Esophagus muscularis mucosa (tissue), 4 donors: ENCODE data around the gene CHRDL2. TPM values are rescaled to one million over a fixed set of nuclear protein-coding genes. Genes with fewer than 3 reads are reported as not detected.

Source experiments
- DNase-seq: peaks from one replicate; pipeline ENCODE4 v3.0.0-alpha.2; 2017; ENCODE audit errors: extremely low spot score
- H3K27ac ChIP-seq, 4 donors: fragments of 200-600 bp; sonication (generic); replicated peaks in 1 of 4; 1 replicate in 3 of 4; 2 replicates in 1 of 4; pipeline ENCODE4 v1.5.1; 2016 to 2019; ENCODE audit warnings: mild to moderate bottlenecking in 1 of 4
- H3K27me3 ChIP-seq, 4 donors: fragments of 200-600 bp; sonication (generic); one replicate each; pipeline versions ENCODE4 v1.5.1 to v1.6.0; 2016 to 2019
- H3K36me3 ChIP-seq, 4 donors: fragments of 200-600 bp; sonication (generic); one replicate each; pipeline ENCODE4 v1.5.1; 2016 to 2019
- H3K4me1 ChIP-seq, 4 donors: fragments of 200-600 bp; sonication (generic); one replicate each; pipeline ENCODE4 v1.5.1; 2016 to 2019
- H3K4me3 ChIP-seq, 4 donors: fragments of 200-600 bp; sonication (generic); 1 replicate in 2 of 4; 2 replicates in 2 of 4; pipeline ENCODE4 v1.5.1; 2016 to 2019; ENCODE audit warnings: mild to moderate bottlenecking in 4 of 4, moderate library complexity in 1 of 4
- H3K9me3 ChIP-seq, 4 donors: fragments of 200-600 bp; sonication (generic); 1 replicate in 3 of 4; 2 replicates in 1 of 4; pipeline ENCODE4 v1.5.1; 2016 to 2019
- EP300 ChIP-seq: sonication (generic); formaldehyde crosslinking; IDR thresholded peaks from one replicate; pipeline ENCODE4 v1.6.1; 2017; ENCODE audit warnings: antibody characterized with exemption
- POLR2A ChIP-seq: fragments of 450-650 bp; IDR thresholded peaks from one replicate; pipeline ENCODE4 v1.6.1; 2017; ENCODE audit warnings: antibody characterized with exemption, moderate library complexity, mild to moderate bottlenecking, low read depth
- POLR2AphosphoS5 ChIP-seq, 2 donors: sonication (generic); formaldehyde crosslinking; IDR thresholded peaks; one replicate each; pipeline ENCODE4 v1.6.1; 2017; ENCODE audit warnings: antibody characterized with exemption in 2 of 2
- WGBS: methylation state at CpG from one replicate; pipeline ENCODE4 v1.1.5; 2018; 5-methylcytosine and 5-hydroxymethylcytosine counted together
- intact Hi-C: fragments of 100-400 bp; cut with DNase I; formaldehyde crosslinking; loops from one replicate; pipeline ENCODE4 v1.15.1; 2023
- total RNA-seq, 4 donors: library from RNA; depleted of rRNA; stranded (reverse); fragments of >200 nt; gene quantifications; one replicate each; pipeline versions ENCODE4 v1.1.0 to v1.2.1, GENCODE V29; 2016
- TF ChIP-seq, protein P1 (sequence below), 3 experiments: fragments of 200-600 bp in 2 of 3; fragments of 450-650 bp in 1 of 3; sonication (generic) in 2 of 3; IDR thresholded peaks; one replicate each; pipeline ENCODE4 v1.5.1; 2017 to 2019; ENCODE audit warnings: antibody characterized with exemption in 3 of 3, mild to moderate bottlenecking in 2 of 3, moderate library complexity in 1 of 3

Gene CHRDL2
- total RNA-seq, 4 donors from 2014 or later, result 0.40 to 0.50 TPM; not detected in 2

DNA sequence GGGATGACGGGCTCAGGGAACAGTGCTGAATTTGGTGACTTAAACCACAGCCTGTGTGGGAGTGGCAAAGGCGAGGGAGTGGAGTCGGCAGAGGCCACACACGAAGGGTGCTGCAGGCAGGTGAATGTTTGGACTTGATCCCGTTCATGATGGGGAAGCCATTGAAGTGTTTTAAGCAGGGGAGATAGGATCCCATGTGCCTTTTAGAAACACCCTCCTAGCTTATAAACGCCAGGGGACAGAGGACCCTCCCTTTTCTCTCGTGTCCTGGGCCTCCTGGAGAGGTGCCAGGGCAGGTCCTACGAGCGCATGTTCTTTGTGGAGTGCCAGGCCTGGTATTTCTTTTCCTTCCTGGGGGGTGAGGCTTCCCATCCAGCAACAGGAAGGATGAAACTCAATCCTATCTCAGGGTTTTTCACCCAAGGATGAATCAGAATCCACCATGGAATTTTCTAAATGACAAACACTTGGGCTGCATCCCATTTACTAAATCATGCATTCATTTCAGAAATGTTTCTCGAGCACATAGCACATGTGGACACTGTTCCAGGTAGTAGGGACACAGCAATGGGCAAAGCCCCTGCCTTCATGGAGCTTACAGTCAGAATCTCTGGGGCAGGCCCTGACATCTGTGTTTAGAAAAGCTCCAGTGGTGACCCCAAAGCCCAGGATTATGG is 59.6 kb downstream of the CHRDL2 start:
- no peak overlapping the region for H3K4me3 ChIP-seq
- H3K36me3 ChIP-seq, result no peaks in the 10 kb centered on the region
- H3K4me1 ChIP-seq, result peaks cover 14 to 30% (median 20%) of the 10 kb centered on the region in 4 donors
- H3K27ac ChIP-seq, result peak overlapping the region in 3 of 4 donors; percentile 78 to 86 (median 83)
- TF ChIP-seq POLR2A (no peak), EP300 (no peak), POLR2AphosphoS5 (IDR thresholded peaks at IDR 0.05) (no peak)
- TF ChIP-seq, protein P1, sequence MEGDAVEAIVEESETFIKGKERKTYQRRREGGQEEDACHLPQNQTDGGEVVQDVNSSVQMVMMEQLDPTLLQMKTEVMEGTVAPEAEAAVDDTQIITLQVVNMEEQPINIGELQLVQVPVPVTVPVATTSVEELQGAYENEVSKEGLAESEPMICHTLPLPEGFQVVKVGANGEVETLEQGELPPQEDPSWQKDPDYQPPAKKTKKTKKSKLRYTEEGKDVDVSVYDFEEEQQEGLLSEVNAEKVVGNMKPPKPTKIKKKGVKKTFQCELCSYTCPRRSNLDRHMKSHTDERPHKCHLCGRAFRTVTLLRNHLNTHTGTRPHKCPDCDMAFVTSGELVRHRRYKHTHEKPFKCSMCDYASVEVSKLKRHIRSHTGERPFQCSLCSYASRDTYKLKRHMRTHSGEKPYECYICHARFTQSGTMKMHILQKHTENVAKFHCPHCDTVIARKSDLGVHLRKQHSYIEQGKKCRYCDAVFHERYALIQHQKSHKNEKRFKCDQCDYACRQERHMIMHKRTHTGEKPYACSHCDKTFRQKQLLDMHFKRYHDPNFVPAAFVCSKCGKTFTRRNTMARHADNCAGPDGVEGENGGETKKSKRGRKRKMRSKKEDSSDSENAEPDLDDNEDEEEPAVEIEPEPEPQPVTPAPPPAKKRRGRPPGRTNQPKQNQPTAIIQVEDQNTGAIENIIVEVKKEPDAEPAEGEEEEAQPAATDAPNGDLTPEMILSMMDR (IDR thresholded peaks at IDR 0.05), result no peak
- peak; percentile 86 for DNase-seq
- no peaks in the 10 kb centered on the region for H3K9me3 ChIP-seq
- WGBS, result 78% methylated on average over 10 of the region's 10 CpGs
- intact Hi-C loops, result no loop called here
- H3K27me3 ChIP-seq, result no peaks in the 10 kb centered on the region

DNA sequence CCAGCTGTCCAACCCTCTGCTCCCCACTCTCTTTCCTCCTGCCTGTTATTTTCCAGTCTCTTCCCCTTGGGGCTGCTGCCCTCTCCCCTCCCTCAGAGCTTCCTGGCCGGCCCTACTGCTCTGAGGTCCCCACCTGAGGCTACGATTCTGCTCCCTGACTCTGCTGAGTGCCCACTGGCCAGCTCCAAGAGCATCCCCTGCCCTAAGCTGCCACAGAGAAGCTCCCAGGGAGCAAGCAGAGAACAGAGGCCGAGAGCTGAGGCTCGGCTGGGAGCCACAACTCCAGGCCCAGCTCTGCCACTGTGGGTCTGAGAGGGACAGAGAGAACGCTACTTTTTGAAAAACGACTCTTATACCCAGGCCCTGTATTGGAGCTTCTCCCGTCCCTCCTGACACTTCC is 61.1 kb downstream of the CHRDL2 start:
- Histone ChIP-seq H3K36me3 (no peaks in the 10 kb centered on the region), H3K4me1 (peaks cover 14 to 27% (median 20%) of the 10 kb centered on the region in 4 donors), H3K27me3 (no peaks in the 10 kb centered on the region), H3K9me3 (no peaks in the 10 kb centered on the region), H3K27ac (no peak overlapping the region), H3K4me3 (no peak overlapping the region)
- 96% methylated on average over 4 of the region's 7 CpGs for WGBS
- TF ChIP-seq, protein P1 (IDR thresholded peaks at IDR 0.05), result no peak
- TF ChIP-seq POLR2A, result no peak
- no peak for TF ChIP-seq EP300
- no peak for TF ChIP-seq POLR2AphosphoS5 (IDR thresholded peaks at IDR 0.05)
- DNase-seq, result peak; percentile 86
- intact Hi-C loops, result no loop called here

DNA sequence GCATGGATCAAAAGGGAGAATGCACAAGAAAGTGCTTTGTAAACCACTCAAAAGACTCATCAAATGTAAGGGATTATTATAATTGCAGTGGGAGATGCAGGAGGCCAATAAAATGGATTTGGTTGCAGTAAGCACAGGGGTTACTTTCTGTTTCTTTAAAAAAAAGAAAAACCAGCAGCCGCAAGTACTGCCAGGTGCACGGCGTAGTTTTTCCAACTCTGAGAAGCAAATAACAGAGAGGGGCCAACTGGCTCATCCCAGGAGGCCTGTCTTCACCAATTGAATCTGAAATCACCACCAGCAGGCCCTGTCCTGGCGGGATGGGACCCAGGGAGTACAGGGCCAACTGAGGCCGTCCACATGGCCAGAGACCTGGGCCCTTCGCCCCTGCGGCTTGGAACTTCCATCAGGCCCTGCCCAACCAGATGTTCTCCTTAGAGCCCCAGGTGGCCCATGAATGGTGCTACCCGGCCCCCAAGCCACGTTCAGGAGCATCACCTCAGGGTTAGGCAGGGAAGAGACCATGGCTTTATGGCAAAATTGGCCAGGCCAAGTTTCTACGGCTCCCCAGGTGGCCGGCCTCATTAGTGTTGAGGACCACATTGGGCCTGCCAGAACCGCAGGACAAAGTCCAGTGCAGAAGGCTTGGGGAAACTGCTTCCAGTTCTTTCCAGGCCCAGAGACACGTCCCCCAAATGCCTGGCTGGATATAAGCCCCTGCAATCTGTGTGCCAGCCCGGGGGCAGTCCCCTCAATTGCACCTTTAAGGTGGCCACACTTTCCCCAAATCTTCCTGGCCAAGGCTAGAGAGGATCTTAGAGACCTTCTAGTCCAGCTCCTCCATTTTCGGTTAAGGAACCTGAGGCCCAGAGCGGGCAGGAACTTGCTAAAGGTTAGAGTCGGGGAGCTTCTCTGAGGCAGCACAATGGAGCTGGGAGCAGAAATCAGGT is 61.7 kb downstream of the CHRDL2 start:
- Histone ChIP-seq H3K9me3 (no peaks in the 10 kb centered on the region), H3K36me3 (no peaks in the 10 kb centered on the region), H3K27me3 (no peaks in the 10 kb centered on the region), H3K4me3 (no peak overlapping the region), H3K4me1 (peaks cover 14 to 27% (median 20%) of the 10 kb centered on the region in 4 donors), H3K27ac (no peak overlapping the region)
- 90% methylated on average over 16 of the region's 17 CpGs for WGBS
- DNase-seq, result peak; percentile 89
- intact Hi-C loops, result no loop called here
- TF ChIP-seq POLR2A, result no peak
- TF ChIP-seq POLR2AphosphoS5 (IDR thresholded peaks at IDR 0.05), result no peak
- TF ChIP-seq EP300, result no peak
- TF ChIP-seq, protein P1 (IDR thresholded peaks at IDR 0.05), result no peak

DNA sequence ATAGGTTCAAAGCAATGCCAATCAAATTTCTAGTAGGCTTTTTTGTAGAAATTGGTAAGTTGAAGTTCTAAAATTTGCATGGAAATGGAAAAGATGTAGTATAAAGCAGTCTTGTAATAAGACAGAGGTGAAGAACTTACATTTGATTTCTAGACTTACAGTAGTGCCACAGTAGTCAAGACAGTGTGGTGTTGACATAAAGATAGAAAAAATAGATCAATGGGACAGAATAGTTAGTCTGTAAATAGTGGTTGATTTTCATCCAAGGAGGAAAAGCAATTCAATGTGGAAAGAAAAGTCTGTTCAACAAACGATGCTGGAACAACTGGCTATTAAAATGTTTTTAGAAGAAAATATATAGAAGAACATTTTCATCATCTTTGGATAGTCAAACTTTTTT is 67.9 kb downstream of the CHRDL2 start:
- no peaks in the 10 kb centered on the region for H3K9me3 ChIP-seq
- peaks cover 0 to 7% (median 0%) of the 10 kb centered on the region in 4 donors for H3K36me3 ChIP-seq
- no peaks in the 10 kb centered on the region for H3K27me3 ChIP-seq
- H3K4me1 ChIP-seq, result peaks cover 0 to 5% (median 0%) of the 10 kb centered on the region in 4 donors
- DNase-seq, result no peak
- H3K4me3 ChIP-seq, result no peak overlapping the region
- no peak overlapping the region for H3K27ac ChIP-seq
- WGBS, result 84% methylated on average over 1 of the region's 1 CpG
- intact Hi-C loops, result no loop called here
- no peak for TF ChIP-seq POLR2AphosphoS5 (IDR thresholded peaks at IDR 0.05)
- TF ChIP-seq, protein P1 (IDR thresholded peaks at IDR 0.05), result no peak
